DND-41 (cell line): ENCODE results near the gene QSER1.

Experiments used
- EZH2 ChIP-seq: IDR thresholded peaks from 3 replicates; pipeline ENCODE4 v1.6.1; 2012; ENCODE audit warnings: borderline replicate concordance, low read depth, mild to moderate bottlenecking, moderate library complexity, low read length, inconsistent platforms; ENCODE audit not compliant: severe bottlenecking
- TF ChIP-seq, protein P1 (sequence below): IDR thresholded peaks from 2 replicates; pipeline ENCODE4 v1.5.1; 2012; ENCODE audit warnings: borderline replicate concordance, low read length, moderate library complexity, mild to moderate bottlenecking; ENCODE audit not compliant: poor library complexity, severe bottlenecking; ENCODE audit errors: extremely low read depth

DNA sequence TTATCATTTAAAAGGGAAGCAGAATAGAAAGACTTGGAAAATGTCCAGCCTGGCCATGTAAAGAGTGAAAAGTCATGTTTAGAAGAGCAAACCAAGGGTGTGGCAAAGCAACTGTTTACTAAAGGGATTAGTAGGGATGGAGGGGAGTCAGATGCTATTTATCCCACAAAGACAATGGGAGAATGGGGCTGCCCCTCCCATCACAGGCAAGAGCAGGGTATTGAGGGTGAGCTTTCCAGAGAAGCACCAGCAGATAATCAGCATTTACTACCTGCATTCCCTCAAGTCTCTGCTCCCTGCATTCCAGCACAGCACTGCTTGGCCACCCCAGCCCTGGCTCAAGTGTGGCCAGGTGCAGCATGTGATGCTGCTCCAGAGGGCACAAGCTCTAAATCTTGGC lies 18.5 kb upstream of the QSER1 start:
- TF ChIP-seq EZH2 = no peak
- TF ChIP-seq, protein P1, sequence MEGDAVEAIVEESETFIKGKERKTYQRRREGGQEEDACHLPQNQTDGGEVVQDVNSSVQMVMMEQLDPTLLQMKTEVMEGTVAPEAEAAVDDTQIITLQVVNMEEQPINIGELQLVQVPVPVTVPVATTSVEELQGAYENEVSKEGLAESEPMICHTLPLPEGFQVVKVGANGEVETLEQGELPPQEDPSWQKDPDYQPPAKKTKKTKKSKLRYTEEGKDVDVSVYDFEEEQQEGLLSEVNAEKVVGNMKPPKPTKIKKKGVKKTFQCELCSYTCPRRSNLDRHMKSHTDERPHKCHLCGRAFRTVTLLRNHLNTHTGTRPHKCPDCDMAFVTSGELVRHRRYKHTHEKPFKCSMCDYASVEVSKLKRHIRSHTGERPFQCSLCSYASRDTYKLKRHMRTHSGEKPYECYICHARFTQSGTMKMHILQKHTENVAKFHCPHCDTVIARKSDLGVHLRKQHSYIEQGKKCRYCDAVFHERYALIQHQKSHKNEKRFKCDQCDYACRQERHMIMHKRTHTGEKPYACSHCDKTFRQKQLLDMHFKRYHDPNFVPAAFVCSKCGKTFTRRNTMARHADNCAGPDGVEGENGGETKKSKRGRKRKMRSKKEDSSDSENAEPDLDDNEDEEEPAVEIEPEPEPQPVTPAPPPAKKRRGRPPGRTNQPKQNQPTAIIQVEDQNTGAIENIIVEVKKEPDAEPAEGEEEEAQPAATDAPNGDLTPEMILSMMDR = no peak
